ENCODE measurements around the gene LIPC.

DNA sequence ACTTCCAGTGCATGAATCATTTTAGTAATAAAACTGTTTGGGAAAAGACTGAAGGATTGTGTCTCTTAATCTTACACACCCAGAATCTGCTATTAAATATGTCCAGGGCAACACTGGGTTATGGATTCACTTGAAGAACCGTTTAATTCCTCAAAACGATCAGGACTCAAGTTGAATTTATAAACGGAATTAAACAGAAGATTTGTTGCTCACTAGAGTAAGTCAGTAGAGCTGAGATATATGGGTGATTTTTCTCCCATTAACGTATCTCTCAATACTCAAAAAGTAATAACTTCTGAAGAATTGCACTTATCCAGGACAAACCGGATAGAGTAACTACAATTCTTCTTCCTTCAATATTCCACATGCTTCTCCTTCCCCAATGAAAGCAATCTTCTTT, 41.1 kb upstream of the LIPC start:
- TF ChIP-seq, protein P1, sequence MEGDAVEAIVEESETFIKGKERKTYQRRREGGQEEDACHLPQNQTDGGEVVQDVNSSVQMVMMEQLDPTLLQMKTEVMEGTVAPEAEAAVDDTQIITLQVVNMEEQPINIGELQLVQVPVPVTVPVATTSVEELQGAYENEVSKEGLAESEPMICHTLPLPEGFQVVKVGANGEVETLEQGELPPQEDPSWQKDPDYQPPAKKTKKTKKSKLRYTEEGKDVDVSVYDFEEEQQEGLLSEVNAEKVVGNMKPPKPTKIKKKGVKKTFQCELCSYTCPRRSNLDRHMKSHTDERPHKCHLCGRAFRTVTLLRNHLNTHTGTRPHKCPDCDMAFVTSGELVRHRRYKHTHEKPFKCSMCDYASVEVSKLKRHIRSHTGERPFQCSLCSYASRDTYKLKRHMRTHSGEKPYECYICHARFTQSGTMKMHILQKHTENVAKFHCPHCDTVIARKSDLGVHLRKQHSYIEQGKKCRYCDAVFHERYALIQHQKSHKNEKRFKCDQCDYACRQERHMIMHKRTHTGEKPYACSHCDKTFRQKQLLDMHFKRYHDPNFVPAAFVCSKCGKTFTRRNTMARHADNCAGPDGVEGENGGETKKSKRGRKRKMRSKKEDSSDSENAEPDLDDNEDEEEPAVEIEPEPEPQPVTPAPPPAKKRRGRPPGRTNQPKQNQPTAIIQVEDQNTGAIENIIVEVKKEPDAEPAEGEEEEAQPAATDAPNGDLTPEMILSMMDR (IDR thresholded peaks at IDR 0.05), result no peak
- TF ChIP-seq POLR2A (IDR thresholded peaks at IDR 0.05), result no peak
